ENCODE data around the gene AHNAK2.
"Not testable (repeated sequence)": the region's sequence is repeated elsewhere in the genome, so short reads cannot be mapped to it uniquely, and the experiment has no call there.

DNA sequence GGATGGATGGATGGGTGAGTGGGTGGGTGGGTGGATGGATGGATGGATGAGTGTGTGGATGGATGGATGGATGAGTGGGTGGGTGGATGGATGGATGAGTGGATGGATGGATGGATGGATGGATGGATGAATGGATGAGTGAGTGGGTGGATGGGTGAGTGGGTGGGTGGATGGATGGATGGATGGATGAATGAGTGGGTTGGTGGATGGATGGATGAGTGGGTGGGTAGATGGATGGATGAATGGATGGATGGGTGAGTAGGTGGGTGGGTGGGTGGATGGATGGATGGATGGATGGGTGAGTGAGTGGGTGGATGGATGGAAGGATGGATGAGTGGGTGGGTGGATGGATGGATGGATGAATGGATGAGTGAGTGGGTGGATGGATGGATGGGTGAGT lies 87.9 kb downstream of the AHNAK2 start:
- TF ChIP-seq, protein P1, sequence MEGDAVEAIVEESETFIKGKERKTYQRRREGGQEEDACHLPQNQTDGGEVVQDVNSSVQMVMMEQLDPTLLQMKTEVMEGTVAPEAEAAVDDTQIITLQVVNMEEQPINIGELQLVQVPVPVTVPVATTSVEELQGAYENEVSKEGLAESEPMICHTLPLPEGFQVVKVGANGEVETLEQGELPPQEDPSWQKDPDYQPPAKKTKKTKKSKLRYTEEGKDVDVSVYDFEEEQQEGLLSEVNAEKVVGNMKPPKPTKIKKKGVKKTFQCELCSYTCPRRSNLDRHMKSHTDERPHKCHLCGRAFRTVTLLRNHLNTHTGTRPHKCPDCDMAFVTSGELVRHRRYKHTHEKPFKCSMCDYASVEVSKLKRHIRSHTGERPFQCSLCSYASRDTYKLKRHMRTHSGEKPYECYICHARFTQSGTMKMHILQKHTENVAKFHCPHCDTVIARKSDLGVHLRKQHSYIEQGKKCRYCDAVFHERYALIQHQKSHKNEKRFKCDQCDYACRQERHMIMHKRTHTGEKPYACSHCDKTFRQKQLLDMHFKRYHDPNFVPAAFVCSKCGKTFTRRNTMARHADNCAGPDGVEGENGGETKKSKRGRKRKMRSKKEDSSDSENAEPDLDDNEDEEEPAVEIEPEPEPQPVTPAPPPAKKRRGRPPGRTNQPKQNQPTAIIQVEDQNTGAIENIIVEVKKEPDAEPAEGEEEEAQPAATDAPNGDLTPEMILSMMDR (IDR thresholded peaks at IDR 0.05; ENCODE audit: low read depth, low read length, poor library complexity, severe bottlenecking), result not testable (repeated sequence)
- TF ChIP-seq EZH2phosphoT487 (IDR thresholded peaks at IDR 0.05; ENCODE audit: borderline replicate concordance, low read length), result not testable (repeated sequence)

Data from DOHH2 (cell line).